Stimulated activated CD8-positive, alpha-beta memory T cell treated with anti-CD3 and anti-CD28 coated beads, Interleukin-15, amount 100 ng/mL, for 24 hours (primary cell): ENCODE measurements around the gene HOXD10.

Experiments
- DNase-seq: peaks from one replicate; pipeline ENCODE4 v3.0.0-alpha.2; 2020; ENCODE audit warnings: low read depth

Gene HOXD10

GRCh38 chr2:176115883-176116813, at the start of gene HOXD10:
Gene HOXD10 (plus strand): TSS chr2:176116778. CDS start chr2:176116834, 56 bp downstream.
- DNase-seq = no peak

GRCh38 chr2:176067589-176068418, 48.8 kb upstream of the HOXD10 start:
- DNase-seq = no peak

- DNase-seq = no peak
These were observed 48.2 kb upstream of the HOXD10 start for GRCh38 chr2:176068419-176068832.

- DNase-seq = no peak
These were observed 45.0 kb upstream of the HOXD10 start for GRCh38 chr2:176071330-176072291.

- DNase-seq = no peak
These were observed 44.3 kb upstream of the HOXD10 start for GRCh38 chr2:176072292-176072669.

GRCh38 chr2:176072951-176073904, 43.4 kb upstream of the HOXD10 start:
- no peak for DNase-seq

GRCh38 chr2:176074919-176075425, 41.6 kb upstream of the HOXD10 start:
- no peak for DNase-seq

GRCh38 chr2:176075481-176075880, 41.1 kb upstream of the HOXD10 start:
- no peak for DNase-seq

- no peak for DNase-seq
These were observed 40.5 kb upstream of the HOXD10 start for GRCh38 chr2:176076063-176076462.

GRCh38 chr2:176076796-176077195, 39.8 kb upstream of the HOXD10 start:
- DNase-seq = no peak

GRCh38 chr2:176078541-176079284, 37.9 kb upstream of the HOXD10 start:
- no peak for DNase-seq

GRCh38 chr2:176079285-176079830, 37.2 kb upstream of the HOXD10 start:
- no peak for DNase-seq

- no peak for DNase-seq
These were observed 36.6 kb upstream of the HOXD10 start for GRCh38 chr2:176079831-176080539.

GRCh38 chr2:176080540-176081375, 35.8 kb upstream of the HOXD10 start:
- DNase-seq = no peak

GRCh38 chr2:176081376-176081836, 35.2 kb upstream of the HOXD10 start:
- no peak for DNase-seq

- no peak for DNase-seq
These were observed 34.6 kb upstream of the HOXD10 start for GRCh38 chr2:176081837-176082524.

GRCh38 chr2:176082525-176082823, 34.1 kb upstream of the HOXD10 start:
- DNase-seq = no peak
